SU-DHL-6 (cell line): Measurements from ENCODE around the gene RPL39L.

ENCODE experiments used
- EZH2phosphoT487 ChIP-seq: fragments of 200-600 bp; sonication (generic), shearing (Covaris generic); conservative IDR thresholded peaks from 2 replicates; pipeline ENCODE4 v1.6.1; 2018; ENCODE audit warnings: mild to moderate bottlenecking, antibody characterized with exemption, low read length, moderate library complexity, mixed read lengths
- TF ChIP-seq, protein P1 (sequence below): fragments of 200-600 bp; sonication (generic); IDR thresholded peaks from one replicate; pipeline ENCODE4 v1.5.1; 2017; ENCODE audit warnings: antibody characterized with exemption, mild to moderate bottlenecking, low read length, moderate library complexity; ENCODE audit not compliant: insufficient read depth, poor library complexity, severe bottlenecking

DNA sequence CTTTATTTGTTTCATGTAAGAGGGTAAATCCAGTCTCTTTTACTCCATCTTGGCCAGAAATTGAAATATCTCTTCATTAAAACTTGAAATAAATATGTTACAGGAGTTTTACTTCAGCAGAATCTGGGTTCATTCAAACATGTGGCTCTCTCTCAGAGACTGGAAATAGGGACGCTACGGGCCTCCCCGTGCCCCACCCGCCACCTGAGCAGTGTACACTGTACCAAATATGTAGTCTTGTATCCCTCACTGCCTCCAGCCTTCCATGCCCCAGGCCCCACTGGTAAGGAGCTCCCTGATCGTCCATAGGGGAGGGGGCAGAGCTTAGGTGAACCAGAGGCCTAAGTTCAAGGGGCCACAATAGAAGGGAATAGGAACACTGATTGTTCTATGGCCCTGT is 36.0 kb downstream of the RPL39L start:
- TF ChIP-seq, protein P1, sequence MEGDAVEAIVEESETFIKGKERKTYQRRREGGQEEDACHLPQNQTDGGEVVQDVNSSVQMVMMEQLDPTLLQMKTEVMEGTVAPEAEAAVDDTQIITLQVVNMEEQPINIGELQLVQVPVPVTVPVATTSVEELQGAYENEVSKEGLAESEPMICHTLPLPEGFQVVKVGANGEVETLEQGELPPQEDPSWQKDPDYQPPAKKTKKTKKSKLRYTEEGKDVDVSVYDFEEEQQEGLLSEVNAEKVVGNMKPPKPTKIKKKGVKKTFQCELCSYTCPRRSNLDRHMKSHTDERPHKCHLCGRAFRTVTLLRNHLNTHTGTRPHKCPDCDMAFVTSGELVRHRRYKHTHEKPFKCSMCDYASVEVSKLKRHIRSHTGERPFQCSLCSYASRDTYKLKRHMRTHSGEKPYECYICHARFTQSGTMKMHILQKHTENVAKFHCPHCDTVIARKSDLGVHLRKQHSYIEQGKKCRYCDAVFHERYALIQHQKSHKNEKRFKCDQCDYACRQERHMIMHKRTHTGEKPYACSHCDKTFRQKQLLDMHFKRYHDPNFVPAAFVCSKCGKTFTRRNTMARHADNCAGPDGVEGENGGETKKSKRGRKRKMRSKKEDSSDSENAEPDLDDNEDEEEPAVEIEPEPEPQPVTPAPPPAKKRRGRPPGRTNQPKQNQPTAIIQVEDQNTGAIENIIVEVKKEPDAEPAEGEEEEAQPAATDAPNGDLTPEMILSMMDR: no peak
- no peak for TF ChIP-seq EZH2phosphoT487
